GM12878 (cell line): ENCODE measurements around the gene DUSP16. TPM values are rescaled to one million over a fixed set of nuclear protein-coding genes. Genes with fewer than 3 reads are reported as not detected.
A peak's percentile ranks its signal among the peaks of the same experiment; 100 is the strongest.

Experiments used
- ATF7 ChIP-seq: fragments of 450-650 bp; IDR thresholded peaks from 2 replicates; pipeline ENCODE4 v1.6.1; 2016; ENCODE audit warnings: low read depth, mild to moderate bottlenecking
- BCL11A ChIP-seq: IDR thresholded peaks from 2 replicates; pipeline ENCODE4 v1.6.1; 2011; ENCODE audit warnings: low read depth, low read length
- CBX5 ChIP-seq: sonication (generic); IDR thresholded peaks from 2 replicates; pipeline ENCODE4 v1.6.1; 2016; ENCODE audit warnings: low read depth, moderate library complexity, mild to moderate bottlenecking, inconsistent platforms
- EED ChIP-seq: sonication (generic); IDR thresholded peaks from 2 replicates; pipeline ENCODE4 v1.6.1; 2016; ENCODE audit warnings: antibody characterized with exemption, low read depth
- ETV6 ChIP-seq, 2 experiments: fragments of 450-650 bp in 1 of 2; IDR thresholded peaks in 1 of 2; conservative IDR thresholded peaks in 1 of 2; 2 replicates each; pipeline ENCODE4 v1.6.1; 2014; ENCODE audit warnings: antibody characterized with exemption in 1 of 2, borderline replicate concordance in 1 of 2, low read depth in 1 of 2, mild to moderate bottlenecking in 1 of 2, moderate library complexity in 1 of 2
- FOXK2 ChIP-seq: fragments of 450-650 bp; IDR thresholded peaks from 2 replicates; pipeline ENCODE4 v1.6.1; 2017; ENCODE audit warnings: mild to moderate bottlenecking, moderate library complexity
- JUNB ChIP-seq: IDR thresholded peaks from 2 replicates; pipeline ENCODE4 v1.6.1; 2016; ENCODE audit warnings: antibody characterized with exemption, mild to moderate bottlenecking
- MEF2A ChIP-seq: IDR thresholded peaks from 2 replicates; pipeline ENCODE4 v1.6.1; 2011; ENCODE audit warnings: low read depth, mild to moderate bottlenecking, low read length, moderate library complexity; ENCODE audit not compliant: insufficient read depth
- NBN ChIP-seq: fragments of 450-650 bp; IDR thresholded peaks from 2 replicates; pipeline ENCODE4 v1.6.1; 2016
- NFYA ChIP-seq: IDR thresholded peaks from 2 replicates; pipeline ENCODE4 v1.6.1; 2011; ENCODE audit warnings: low read depth, mild to moderate bottlenecking, low read length, improper control_type of control experiment, borderline replicate concordance
- NR2C2 ChIP-seq: IDR thresholded peaks from 2 replicates; pipeline ENCODE4 v1.6.1; 2011; ENCODE audit warnings: borderline replicate concordance, low read depth; ENCODE audit not compliant: control insufficient read depth, insufficient read length
- PAX5 ChIP-seq: IDR thresholded peaks from 2 replicates; pipeline ENCODE4 v1.6.1; 2011; ENCODE audit warnings: low read depth, low read length, borderline replicate concordance
- PAX8 ChIP-seq: fragments of 450-650 bp; IDR thresholded peaks from 2 replicates; pipeline ENCODE4 v1.6.1; 2017; ENCODE audit warnings: mild to moderate bottlenecking, moderate library complexity
- PBX3 ChIP-seq: IDR thresholded peaks from 2 replicates; pipeline ENCODE4 v1.6.1; 2011; ENCODE audit warnings: mild to moderate bottlenecking, low read depth, low read length, moderate library complexity; ENCODE audit not compliant: insufficient replicate concordance
- PKNOX1 ChIP-seq: fragments of 450-650 bp; IDR thresholded peaks from 2 replicates; pipeline ENCODE4 v1.6.1; 2016; ENCODE audit warnings: mild to moderate bottlenecking
- RAD51 ChIP-seq: fragments of 450-650 bp; IDR thresholded peaks from 2 replicates; pipeline ENCODE4 v1.6.1; 2016; ENCODE audit warnings: moderate library complexity, mild to moderate bottlenecking, inconsistent platforms
- RFX5 ChIP-seq: IDR thresholded peaks from 2 replicates; pipeline ENCODE4 v1.6.1; 2011; ENCODE audit warnings: low read depth, low read length, improper control_type of control experiment
- SMAD5 ChIP-seq: IDR thresholded peaks from 2 replicates; pipeline ENCODE4 v1.6.1; 2016; ENCODE audit warnings: antibody characterized with exemption, low read depth
- SMC3 ChIP-seq: IDR thresholded peaks from 2 replicates; pipeline ENCODE4 v1.6.1; 2011; ENCODE audit warnings: low read length, improper control_type of control experiment, borderline replicate concordance
- SREBF2 ChIP-seq: IDR thresholded peaks from 2 replicates; pipeline ENCODE4 v1.6.1; 2012; ENCODE audit warnings: mild to moderate bottlenecking, low read length
- TCF12 ChIP-seq: IDR thresholded peaks from 2 replicates; pipeline ENCODE4 v1.6.1; 2011; ENCODE audit warnings: low read depth, mild to moderate bottlenecking, low read length
- TCF7 ChIP-seq: IDR thresholded peaks from 2 replicates; pipeline ENCODE4 v1.6.1; 2014; ENCODE audit warnings: antibody characterized with exemption, borderline replicate concordance
- ZZZ3 ChIP-seq: IDR thresholded peaks from 2 replicates; pipeline ENCODE4 v1.6.1; 2011; ENCODE audit warnings: low read depth; ENCODE audit not compliant: control insufficient read depth, insufficient read length
- polyA plus RNA-seq, 11 experiments: library from polyadenylated mRNA; depleted of rRNA in 4 of 11; unstranded in 6 of 11; stranded (reverse) in 5 of 11; fragments of >200 nt; fragmentation: Nextera tagmentation in 4 of 11; fragmentation: Illumina TruSeq in 1 of 11; extraction: Ambion mirVana in 4 of 11; extraction: Trizol in 1 of 11; gene quantifications; 1 replicate in 1 of 11; 2 replicates in 10 of 11; pipeline versions ENCODE4 v1.2.1 to v1.2.3, GENCODE V29; 2011 to 2016; ENCODE audit warnings: inconsistent platforms in 2 of 11, missing spikeins in 2 of 11, low read depth in 1 of 11
- total RNA-seq, 4 experiments: library from RNA; depleted of rRNA in 3 of 4; stranded (reverse); fragments of >200 nt in 3 of 4; fragmentation: Illumina TruSeq in 1 of 4; extraction: Trizol in 1 of 4; gene quantifications; 2 replicates each; pipeline versions ENCODE4 v1.2.1 to v1.2.3, GENCODE V29; 2013 to 2021
- TF ChIP-seq, protein P1 (sequence below): IDR thresholded peaks from 2 replicates; pipeline ENCODE4 v1.6.1; 2011; ENCODE audit warnings: low read depth, mild to moderate bottlenecking, low read length, moderate library complexity, borderline replicate concordance; ENCODE audit errors: extremely low read depth
- TF ChIP-seq, protein P2 (sequence below): IDR thresholded peaks from 2 replicates; pipeline ENCODE4 v1.6.1; 2012; ENCODE audit warnings: low read depth, low read length, improper control_type of control experiment
- TF ChIP-seq, protein P3 (sequence below): fragments of 450-650 bp; IDR thresholded peaks from 2 replicates; pipeline ENCODE4 v1.6.1; 2016; ENCODE audit warnings: mild to moderate bottlenecking, moderate library complexity, borderline replicate concordance

Gene DUSP16
- total and polyA plus RNA-seq, 10 of the 15 experiments (the other 5 are each of a cell fraction or from before 2014, with no cell fraction given) = 3.9 to 75.3 (median 26.8) TPM

- no peak for TF ChIP-seq MEF2A
- TF ChIP-seq BCL11A = no peak
- TF ChIP-seq ZZZ3 = no peak
- TF ChIP-seq JUNB = no peak
- TF ChIP-seq FOXK2 = no peak
- peak; percentile 35; the same call in 1 of the 2 replicates for TF ChIP-seq TCF12
- TF ChIP-seq SREBF2 = no peak
- TF ChIP-seq NR2C2 = no peak
- no peak for TF ChIP-seq PAX8
- TF ChIP-seq CBX5 = no peak
- TF ChIP-seq, protein P1, sequence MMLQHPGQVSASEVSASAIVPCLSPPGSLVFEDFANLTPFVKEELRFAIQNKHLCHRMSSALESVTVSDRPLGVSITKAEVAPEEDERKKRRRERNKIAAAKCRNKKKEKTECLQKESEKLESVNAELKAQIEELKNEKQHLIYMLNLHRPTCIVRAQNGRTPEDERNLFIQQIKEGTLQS = no peak
- TF ChIP-seq, protein P2, sequence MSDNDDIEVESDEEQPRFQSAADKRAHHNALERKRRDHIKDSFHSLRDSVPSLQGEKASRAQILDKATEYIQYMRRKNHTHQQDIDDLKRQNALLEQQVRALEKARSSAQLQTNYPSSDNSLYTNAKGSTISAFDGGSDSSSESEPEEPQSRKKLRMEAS = peak; percentile 60
- TF ChIP-seq PKNOX1 = no peak
- TF ChIP-seq NBN = no peak
- TF ChIP-seq, protein P3, sequence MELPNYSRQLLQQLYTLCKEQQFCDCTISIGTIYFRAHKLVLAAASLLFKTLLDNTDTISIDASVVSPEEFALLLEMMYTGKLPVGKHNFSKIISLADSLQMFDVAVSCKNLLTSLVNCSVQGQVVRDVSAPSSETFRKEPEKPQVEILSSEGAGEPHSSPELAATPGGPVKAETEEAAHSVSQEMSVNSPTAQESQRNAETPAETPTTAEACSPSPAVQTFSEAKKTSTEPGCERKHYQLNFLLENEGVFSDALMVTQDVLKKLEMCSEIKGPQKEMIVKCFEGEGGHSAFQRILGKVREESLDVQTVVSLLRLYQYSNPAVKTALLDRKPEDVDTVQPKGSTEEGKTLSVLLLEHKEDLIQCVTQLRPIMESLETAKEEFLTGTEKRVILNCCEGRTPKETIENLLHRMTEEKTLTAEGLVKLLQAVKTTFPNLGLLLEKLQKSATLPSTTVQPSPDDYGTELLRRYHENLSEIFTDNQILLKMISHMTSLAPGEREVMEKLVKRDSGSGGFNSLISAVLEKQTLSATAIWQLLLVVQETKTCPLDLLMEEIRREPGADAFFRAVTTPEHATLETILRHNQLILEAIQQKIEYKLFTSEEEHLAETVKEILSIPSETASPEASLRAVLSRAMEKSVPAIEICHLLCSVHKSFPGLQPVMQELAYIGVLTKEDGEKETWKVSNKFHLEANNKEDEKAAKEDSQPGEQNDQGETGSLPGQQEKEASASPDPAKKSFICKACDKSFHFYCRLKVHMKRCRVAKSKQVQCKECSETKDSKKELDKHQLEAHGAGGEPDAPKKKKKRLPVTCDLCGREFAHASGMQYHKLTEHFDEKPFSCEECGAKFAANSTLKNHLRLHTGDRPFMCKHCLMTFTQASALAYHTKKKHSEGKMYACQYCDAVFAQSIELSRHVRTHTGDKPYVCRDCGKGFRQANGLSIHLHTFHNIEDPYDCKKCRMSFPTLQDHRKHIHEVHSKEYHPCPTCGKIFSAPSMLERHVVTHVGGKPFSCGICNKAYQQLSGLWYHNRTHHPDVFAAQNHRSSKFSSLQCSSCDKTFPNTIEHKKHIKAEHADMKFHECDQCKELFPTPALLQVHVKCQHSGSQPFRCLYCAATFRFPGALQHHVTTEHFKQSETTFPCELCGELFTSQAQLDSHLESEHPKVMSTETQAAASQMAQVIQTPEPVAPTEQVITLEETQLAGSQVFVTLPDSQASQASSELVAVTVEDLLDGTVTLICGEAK = no peak
- TF ChIP-seq RFX5 = no peak
- TF ChIP-seq TCF7 = no peak
- TF ChIP-seq SMAD5 = 0 out of 2 replicates have a peak, but pooled peaks have one; percentile 61
- peak; percentile 78 for TF ChIP-seq RAD51
- TF ChIP-seq EED = no peak
- TF ChIP-seq PBX3 = no peak
- TF ChIP-seq NFYA = no peak
- peak; percentile 56; the same call in 1 of the 2 replicates for TF ChIP-seq PAX5
- no peak; the same call in 1 of the 2 replicates for TF ChIP-seq SMC3
- no peak for TF ChIP-seq ATF7
- no peak for TF ChIP-seq ETV6 (conservative IDR thresholded peaks at IDR 0.05 in 1 of 2, IDR thresholded peaks at IDR 0.05 in 1 of 2; ENCODE audit: borderline replicate concordance in 1 of 2, low read depth in 1 of 2)
Measured at GRCh38 chr12:12582193-12582881, 19.7 kb upstream of the DUSP16 start (continued).
